ENCODE results near the gene DUOXA1. TPM values are rescaled to one million over a fixed set of nuclear protein-coding genes. Genes with fewer than 3 reads are reported as not detected.
A peak's percentile ranks its signal among the peaks of the same experiment; 100 is the strongest.

DUOXA1 gene
- polyA plus RNA-seq (ENCODE audit: insufficient read length in 12 of 12): 10 to 100 TPM in 1 of 12 donors, 1 to 10 TPM in 2, under 1 TPM in 3, not detected in 6; 0.20 to 15.9 (median 1.7) TPM
- long read RNA-seq, donor 1: 0 reads
- long read RNA-seq, donor 2: 0 reads
- long read RNA-seq, donor 3: 0 reads
- long read RNA-seq, donor 4: 0 reads
- long read RNA-seq, donor 5: 0 reads
- long read RNA-seq, donor 6: 0 reads
- long read RNA-seq, donor 7: 0 reads
- long read RNA-seq, donor 8: 0 reads
- long read RNA-seq, donor 9: 0 reads
- long read RNA-seq, donor 10: 0 reads
- long read RNA-seq, donor 11: 0 reads

GRCh38 chr15:45129651-45130129 is at the start of gene DUOXA1, which contains the start of gene DUOX1:
Gene DUOXA1 (minus strand): TSS chr15:45129879. CDS start chr15:45123014, 6,865 bp downstream.
Gene DUOX1 (plus strand): TSS chr15:45129994. CDS start chr15:45131967, 1,973 bp downstream.
- DNase-seq: no peak

- DNase-seq: no peak
These were observed 47.6 kb upstream of the DUOXA1 start for GRCh38 chr15:45177285-45177684.

- no peak for DNase-seq
These were observed 44.9 kb upstream of the DUOXA1 start for GRCh38 chr15:45174577-45174976.

- no peak for DNase-seq
These were observed 44.4 kb upstream of the DUOXA1 start for GRCh38 chr15:45174069-45174468.

- no peak for DNase-seq
These were observed 42.2 kb upstream of the DUOXA1 start for GRCh38 chr15:45171912-45172311.

- DNase-seq: no peak
These were observed 40.2 kb upstream of the DUOXA1 start for GRCh38 chr15:45169608-45170480.

GRCh38 chr15:45168751-45169551 is 39.3 kb upstream of the DUOXA1 start:
- DNase-seq: no peak

GRCh38 chr15:45168286-45168685 is 38.6 kb upstream of the DUOXA1 start:
- no peak for DNase-seq

- no peak for DNase-seq
These were observed 38.0 kb upstream of the DUOXA1 start for GRCh38 chr15:45167631-45168205.

GRCh38 chr15:45166834-45167630 is 37.4 kb upstream of the DUOXA1 start:
- peak; percentile 87 for DNase-seq

GRCh38 chr15:45165536-45165935 is 35.9 kb upstream of the DUOXA1 start:
- DNase-seq: no peak

- DNase-seq: no peak
These were observed 35.2 kb upstream of the DUOXA1 start for GRCh38 chr15:45164914-45165313.

GRCh38 chr15:45163508-45163856 is 33.8 kb upstream of the DUOXA1 start:
- no peak for DNase-seq

- DNase-seq: peak; percentile 75
These were observed 33.3 kb upstream of the DUOXA1 start for GRCh38 chr15:45162771-45163507.

- DNase-seq: no peak
These were observed 32.0 kb upstream of the DUOXA1 start for GRCh38 chr15:45161666-45162065.

GRCh38 chr15:45157974-45158373 is 28.3 kb upstream of the DUOXA1 start:
- no peak for DNase-seq

- no peak for DNase-seq
These were observed 27.2 kb upstream of the DUOXA1 start for GRCh38 chr15:45156744-45157455.

GRCh38 chr15:45155739-45156138 is 26.1 kb upstream of the DUOXA1 start:
- DNase-seq: no peak

Data from muscle of arm (tissue), 14 donors.